HUES64 (cell line): ENCODE results near the gene MRPS27. TPM values are rescaled to one million over a fixed set of nuclear protein-coding genes. Genes with fewer than 3 reads are reported as not detected.

Source experiments
- H3K27ac ChIP-seq: 2 replicates; pipeline ENCODE4 v1.7.0; 2013; ENCODE audit warnings: low read depth, low read length, inconsistent platforms
- H3K27me3 ChIP-seq: 2 replicates; pipeline ENCODE4 v1.6.1; 2013; ENCODE audit warnings: mild to moderate bottlenecking, low read length; ENCODE audit not compliant: insufficient read depth
- H3K36me3 ChIP-seq: 2 replicates; pipeline ENCODE4 v1.6.1; 2013; ENCODE audit warnings: mild to moderate bottlenecking, low read length; ENCODE audit not compliant: insufficient read depth
- H3K4me1 ChIP-seq: 2 replicates; pipeline ENCODE4 v1.6.1; 2013; ENCODE audit warnings: mild to moderate bottlenecking, low read length, moderate library complexity; ENCODE audit not compliant: insufficient read depth
- H3K4me3 ChIP-seq: 2 replicates; pipeline ENCODE4 v1.5.1; 2013; ENCODE audit warnings: mild to moderate bottlenecking, low read length, moderate library complexity
- H3K9ac ChIP-seq: 2 replicates; pipeline ENCODE4 v1.6.1; 2013; ENCODE audit warnings: mild to moderate bottlenecking, low read depth, low read length
- H3K9me3 ChIP-seq: 2 replicates; pipeline ENCODE4 v1.6.1; 2013; ENCODE audit warnings: low read depth, low read length; ENCODE audit not compliant: insufficient read depth
- WGBS: fragments of 150-250, 120-280 bp; methylation state at CpG from one replicate; pipeline ENCODE4 v1.1.7; 2013; ENCODE audit warnings: missing lambda C conversion rate; 5-methylcytosine and 5-hydroxymethylcytosine counted together
- polyA plus RNA-seq, 2 experiments: library from polyadenylated mRNA; stranded (reverse); fragments of 50-300 nt; gene quantifications; one replicate each; pipeline ENCODE4 v1.2.3, GENCODE V29; 2013

The MRPS27 gene
- polyA plus RNA-seq (2013, experiment 1 of 2), result 68.7 TPM
- polyA plus RNA-seq (2013, experiment 2 of 2), result 72.7 TPM

GRCh38 chr5:72319976-72320752 lies at the start of gene MRPS27, which contains the start of gene PTCD2:
Gene MRPS27 (minus strand): TSS chr5:72320240. CDS start chr5:72320221, 19 bp downstream.
Gene PTCD2 (plus strand): TSS chr5:72320373. CDS start chr5:72320383, 10 bp downstream.
- Histone ChIP-seq H3K27ac (peak within 1 kb of the TSS; percentile 86), H3K27me3 (no peaks in the 10 kb centered on the region), H3K4me3 (peak within 1 kb of the TSS; percentile 92), H3K9me3 (no peaks in the 10 kb centered on the region), H3K4me1 (no peaks in the 10 kb centered on the region; the same call in 1 of the 2 replicates), H3K9ac (peak within 1 kb of the TSS; percentile 92), H3K36me3 (peaks cover 29% of the 10 kb centered on the region)
- WGBS, result under 1% methylated on average over 40 of the region's 40 CpGs

- no peak overlapping the region for H3K9ac ChIP-seq
- no peaks in the 10 kb centered on the region for H3K9me3 ChIP-seq
- 75% methylated on average over 3 of the region's 3 CpGs for WGBS
- peaks cover 14% of the 10 kb centered on the region for H3K4me1 ChIP-seq
- no peak overlapping the region for H3K4me3 ChIP-seq
- H3K36me3 ChIP-seq, result no peaks in the 10 kb centered on the region
- no peaks in the 10 kb centered on the region for H3K27me3 ChIP-seq
- no peak overlapping the region for H3K27ac ChIP-seq
Observed at GRCh38 chr5:72369711-72370110, 49.7 kb upstream of the MRPS27 start.

- Histone ChIP-seq H3K27ac (no peak overlapping the region), H3K9me3 (no peaks in the 10 kb centered on the region), H3K36me3 (no peaks in the 10 kb centered on the region), H3K4me1 (peaks cover 14% of the 10 kb centered on the region), H3K4me3 (no peak overlapping the region), H3K27me3 (no peaks in the 10 kb centered on the region), H3K9ac (no peak overlapping the region)
- no CpG with 5 or more reads among the region's 1 CpG for WGBS
Observed at GRCh38 chr5:72369301-72369700, 49.3 kb upstream of the MRPS27 start.

- Histone ChIP-seq H3K9ac (no peak overlapping the region), H3K27ac (no peak overlapping the region), H3K9me3 (no peaks in the 10 kb centered on the region), H3K4me3 (no peak overlapping the region), H3K27me3 (no peaks in the 10 kb centered on the region), H3K36me3 (no peaks in the 10 kb centered on the region), H3K4me1 (peaks cover 24% of the 10 kb centered on the region)
- 100% methylated on average over 1 of the region's 1 CpG for WGBS
Observed at GRCh38 chr5:72368271-72368670, 48.2 kb upstream of the MRPS27 start.

GRCh38 chr5:72366324-72366976 lies 46.4 kb upstream of the MRPS27 start:
- WGBS, result 68% methylated on average over 7 of the region's 7 CpGs
- H3K27me3 ChIP-seq, result no peaks in the 10 kb centered on the region

GRCh38 chr5:72364951-72365350 lies 44.9 kb upstream of the MRPS27 start:
- Histone ChIP-seq H3K36me3 (peaks cover 27% of the 10 kb centered on the region), H3K9ac (no peak overlapping the region), H3K4me1 (peaks cover 34% of the 10 kb centered on the region), H3K27me3 (no peaks in the 10 kb centered on the region), H3K27ac (no peak overlapping the region), H3K9me3 (no peaks in the 10 kb centered on the region), H3K4me3 (no peak overlapping the region)
- 92% methylated on average over 4 of the region's 4 CpGs for WGBS

More at GRCh38 chr5:72366324-72366976, 46.4 kb upstream of the MRPS27 start:
- no peaks in the 10 kb centered on the region for H3K9me3 ChIP-seq
- H3K4me3 ChIP-seq, result no peak overlapping the region
- peaks cover 15% of the 10 kb centered on the region for H3K36me3 ChIP-seq
- H3K27ac ChIP-seq, result no peak overlapping the region
- H3K4me1 ChIP-seq, result peaks cover 34% of the 10 kb centered on the region
- no peak overlapping the region for H3K9ac ChIP-seq

- peaks cover 26% of the 10 kb centered on the region for H3K4me1 ChIP-seq
- no peaks in the 10 kb centered on the region for H3K27me3 ChIP-seq
- no peak overlapping the region for H3K9ac ChIP-seq
- H3K9me3 ChIP-seq, result no peaks in the 10 kb centered on the region
- no CpG with 5 or more reads among the region's 1 CpG for WGBS
- H3K4me3 ChIP-seq, result no peak overlapping the region
- H3K27ac ChIP-seq, result no peak overlapping the region
- H3K36me3 ChIP-seq, result peaks cover 35% of the 10 kb centered on the region
Observed at GRCh38 chr5:72364171-72364570, 44.1 kb upstream of the MRPS27 start.

- WGBS, result 100% methylated on average over 1 of the region's 1 CpG
- Histone ChIP-seq H3K27ac (peak overlapping the region; percentile 28), H3K9me3 (no peaks in the 10 kb centered on the region), H3K4me3 (no peak overlapping the region), H3K36me3 (peaks cover 44% of the 10 kb centered on the region), H3K9ac (peak overlapping the region; percentile 20; the same call in 1 of the 2 replicates), H3K4me1 (peaks cover 25% of the 10 kb centered on the region), H3K27me3 (no peaks in the 10 kb centered on the region)
Observed at GRCh38 chr5:72363166-72363802, 43.2 kb upstream of the MRPS27 start.

- H3K36me3 ChIP-seq, result peaks cover 46% of the 10 kb centered on the region
- 98% methylated on average over 1 of the region's 1 CpG for WGBS
- H3K9ac ChIP-seq, result no peak overlapping the region
Observed at GRCh38 chr5:72359886-72360285, 39.8 kb upstream of the MRPS27 start.

GRCh38 chr5:72358925-72359324 lies 38.9 kb upstream of the MRPS27 start:
- H3K9ac ChIP-seq, result no peak overlapping the region
- H3K4me1 ChIP-seq, result peaks cover 17% of the 10 kb centered on the region
- H3K27me3 ChIP-seq, result no peaks in the 10 kb centered on the region
- no peak overlapping the region for H3K4me3 ChIP-seq
- H3K27ac ChIP-seq, result no peak overlapping the region
- peaks cover 46% of the 10 kb centered on the region for H3K36me3 ChIP-seq
- H3K9me3 ChIP-seq, result no peaks in the 10 kb centered on the region

More at GRCh38 chr5:72359886-72360285, 39.8 kb upstream of the MRPS27 start:
- no peak overlapping the region for H3K4me3 ChIP-seq
- no peak overlapping the region for H3K27ac ChIP-seq
- no peaks in the 10 kb centered on the region for H3K9me3 ChIP-seq
- no peaks in the 10 kb centered on the region for H3K27me3 ChIP-seq
- peaks cover 21% of the 10 kb centered on the region for H3K4me1 ChIP-seq

- H3K27ac ChIP-seq, result no peak overlapping the region
- no peaks in the 10 kb centered on the region for H3K9me3 ChIP-seq
- WGBS, result 91% methylated on average over 1 of the region's 1 CpG
- H3K36me3 ChIP-seq, result peaks cover 30% of the 10 kb centered on the region
- H3K9ac ChIP-seq, result no peak overlapping the region
- H3K4me1 ChIP-seq, result no peaks in the 10 kb centered on the region
- no peaks in the 10 kb centered on the region for H3K27me3 ChIP-seq
- no peak overlapping the region for H3K4me3 ChIP-seq
Observed at GRCh38 chr5:72356361-72356760, 36.3 kb upstream of the MRPS27 start.
